ENCODE results near the gene TARS1. TPM values are rescaled to one million over a fixed set of nuclear protein-coding genes. Genes with fewer than 3 reads are reported as not detected.

TARS1 gene
- total and polyA plus RNA-seq, 10 donors: 42.7 to 90.0 (median 48.0) TPM

DNA sequence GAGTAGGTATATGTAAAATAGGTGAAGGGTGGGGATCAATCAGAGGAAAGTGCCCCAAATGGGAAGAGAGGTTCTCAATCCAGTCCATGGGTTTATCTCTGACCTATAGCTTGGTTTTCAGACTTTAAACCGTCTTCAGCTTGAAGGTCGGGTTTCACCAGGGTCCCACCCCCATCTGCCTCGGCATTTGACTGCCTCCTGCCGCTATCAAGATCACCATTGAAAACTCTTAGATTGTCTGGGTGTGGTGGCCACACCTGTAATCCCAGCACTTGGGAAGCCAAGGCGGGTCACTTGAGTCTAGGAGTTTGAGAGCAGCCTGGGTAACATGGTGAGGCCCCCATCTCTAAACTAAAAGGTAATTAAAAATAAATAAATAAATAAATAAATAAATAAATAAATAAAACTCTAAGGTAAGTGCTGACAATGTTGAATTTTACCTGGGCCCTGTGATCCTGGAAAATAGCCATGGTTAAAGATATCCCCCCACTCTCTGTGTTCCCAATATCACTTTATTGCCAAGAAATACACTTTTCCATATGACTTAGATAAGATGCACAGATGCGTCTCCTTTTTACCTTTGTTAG, 48.8 kb downstream of the TARS1 start:
- Histone ChIP-seq H3K36me3 (no peaks in the 10 kb centered on the region), H3K9me3 (no peaks in the 10 kb centered on the region), H3K4me3 (no peak overlapping the region), H3K27ac (no peak overlapping the region), H3K4me1 (no peaks in the 10 kb centered on the region), H3K27me3 (replicated peaks in 1 of 7) (no peaks in the 10 kb centered on the region)
- TF ChIP-seq, protein P1, sequence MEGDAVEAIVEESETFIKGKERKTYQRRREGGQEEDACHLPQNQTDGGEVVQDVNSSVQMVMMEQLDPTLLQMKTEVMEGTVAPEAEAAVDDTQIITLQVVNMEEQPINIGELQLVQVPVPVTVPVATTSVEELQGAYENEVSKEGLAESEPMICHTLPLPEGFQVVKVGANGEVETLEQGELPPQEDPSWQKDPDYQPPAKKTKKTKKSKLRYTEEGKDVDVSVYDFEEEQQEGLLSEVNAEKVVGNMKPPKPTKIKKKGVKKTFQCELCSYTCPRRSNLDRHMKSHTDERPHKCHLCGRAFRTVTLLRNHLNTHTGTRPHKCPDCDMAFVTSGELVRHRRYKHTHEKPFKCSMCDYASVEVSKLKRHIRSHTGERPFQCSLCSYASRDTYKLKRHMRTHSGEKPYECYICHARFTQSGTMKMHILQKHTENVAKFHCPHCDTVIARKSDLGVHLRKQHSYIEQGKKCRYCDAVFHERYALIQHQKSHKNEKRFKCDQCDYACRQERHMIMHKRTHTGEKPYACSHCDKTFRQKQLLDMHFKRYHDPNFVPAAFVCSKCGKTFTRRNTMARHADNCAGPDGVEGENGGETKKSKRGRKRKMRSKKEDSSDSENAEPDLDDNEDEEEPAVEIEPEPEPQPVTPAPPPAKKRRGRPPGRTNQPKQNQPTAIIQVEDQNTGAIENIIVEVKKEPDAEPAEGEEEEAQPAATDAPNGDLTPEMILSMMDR (IDR thresholded peaks at IDR 0.05 in 8 of 11, conservative IDR thresholded peaks at IDR 0.05 in 3 of 11): no peak
- TF ChIP-seq POLR2A (IDR thresholded peaks at IDR 0.05): no peak
- TF ChIP-seq POLR2AphosphoS5 (IDR thresholded peaks at IDR 0.05): no peak
- WGBS, 5 donors: 92 to 97% (median 93%) methylated on average over 6 of the region's 6 CpGs
- intact Hi-C loops (cut with DNase I; ENCODE audit: low total_unique reads): no loop called here
- no peak for DNase-seq

DNA sequence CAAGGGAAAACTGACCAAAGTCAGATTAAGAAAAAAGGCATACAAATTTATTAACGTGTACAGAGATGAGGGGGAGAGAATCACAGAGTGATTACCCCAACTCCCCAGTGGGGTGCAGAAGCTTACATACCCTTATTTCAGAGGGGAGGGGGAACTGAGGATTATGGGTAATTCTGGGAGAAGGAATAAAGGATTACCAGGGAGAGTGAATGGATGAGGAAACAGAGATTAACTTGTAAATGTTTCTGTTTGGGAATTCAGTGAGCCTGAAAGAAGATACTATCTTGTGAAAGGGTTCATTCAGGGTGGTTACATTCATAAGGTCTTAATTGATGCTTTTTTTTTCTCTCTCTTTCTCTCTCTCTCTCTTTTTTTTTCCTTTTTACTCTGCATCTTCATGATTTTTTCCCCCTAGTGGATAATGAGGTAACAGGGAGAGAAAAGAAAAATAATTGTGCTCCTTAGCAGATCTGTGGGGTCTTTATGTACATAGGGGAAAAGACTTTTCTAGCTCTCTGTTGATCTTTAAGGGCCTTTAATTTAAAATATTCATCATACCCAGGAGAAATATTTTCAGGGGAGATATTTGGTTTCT, 49.4 kb downstream of the TARS1 start:
- intact Hi-C loops (cut with DNase I; ENCODE audit: low total_unique reads): no loop called here
- 78 to 92% (median 86%) methylated on average over 1 of the region's 1 CpG for WGBS, 5 donors
- H3K4me1 ChIP-seq: no peaks in the 10 kb centered on the region
- no peaks in the 10 kb centered on the region for H3K9me3 ChIP-seq
- no peaks in the 10 kb centered on the region for H3K36me3 ChIP-seq
- DNase-seq: no peak
- no peak overlapping the region for H3K27ac ChIP-seq
- TF ChIP-seq, protein P1 (IDR thresholded peaks at IDR 0.05 in 8 of 11, conservative IDR thresholded peaks at IDR 0.05 in 3 of 11): no peak
- TF ChIP-seq POLR2AphosphoS5 (IDR thresholded peaks at IDR 0.05): no peak
- no peak for TF ChIP-seq POLR2A (IDR thresholded peaks at IDR 0.05)
- no peak overlapping the region for H3K4me3 ChIP-seq
- H3K27me3 ChIP-seq (replicated peaks in 1 of 7): no peaks in the 10 kb centered on the region

DNA sequence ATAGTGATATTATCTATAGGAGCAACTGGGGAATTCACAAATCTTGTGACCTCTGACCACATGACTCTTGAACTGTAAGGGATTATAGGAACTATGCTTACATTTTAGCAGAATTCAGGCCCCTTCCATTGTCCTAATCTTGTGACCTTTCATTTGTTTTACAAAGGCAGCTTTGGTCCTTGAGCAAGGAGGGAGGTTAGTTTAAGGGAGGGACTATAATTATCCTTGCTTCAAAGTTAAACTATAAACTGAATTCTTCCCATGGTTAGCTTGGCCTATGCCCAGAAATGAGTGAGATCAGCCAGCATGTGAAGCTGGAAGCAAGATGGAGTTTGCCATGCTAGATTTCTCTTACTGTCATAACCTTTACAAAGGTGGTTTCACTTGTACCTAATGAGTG, 51.2 kb downstream of the TARS1 start:
- intact Hi-C loops (cut with DNase I; ENCODE audit: low total_unique reads): no loop called here
- Histone ChIP-seq H3K4me3 (no peak overlapping the region), H3K27me3 (replicated peaks in 1 of 7) (no peaks in the 10 kb centered on the region), H3K4me1 (no peaks in the 10 kb centered on the region), H3K27ac (no peak overlapping the region), H3K9me3 (no peaks in the 10 kb centered on the region), H3K36me3 (no peaks in the 10 kb centered on the region)
- no peak for TF ChIP-seq POLR2A (IDR thresholded peaks at IDR 0.05)
- TF ChIP-seq, protein P1 (IDR thresholded peaks at IDR 0.05 in 8 of 11, conservative IDR thresholded peaks at IDR 0.05 in 3 of 11): no peak
- no peak for TF ChIP-seq POLR2AphosphoS5 (IDR thresholded peaks at IDR 0.05)
- no peak for DNase-seq

DNA sequence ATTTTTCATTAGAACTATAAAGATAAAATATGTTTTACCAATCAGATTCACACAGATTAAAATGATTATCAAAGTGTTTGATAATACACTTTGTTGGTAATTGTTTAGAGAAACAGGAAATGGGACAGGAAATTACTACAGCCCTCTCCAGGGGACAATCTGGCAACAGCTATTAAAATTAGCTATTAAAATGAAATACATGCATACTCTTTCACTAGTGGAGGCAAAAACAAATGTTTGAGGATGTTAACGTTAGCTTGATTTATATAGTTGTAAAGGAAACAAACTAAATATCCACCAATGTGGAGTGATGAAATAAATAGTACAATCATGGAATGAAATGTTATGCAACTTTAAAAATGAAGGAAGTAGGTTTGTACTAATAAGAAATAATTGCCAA, 53.7 kb downstream of the TARS1 start:
- Histone ChIP-seq H3K27ac (no peak overlapping the region), H3K4me1 (no peaks in the 10 kb centered on the region), H3K36me3 (no peaks in the 10 kb centered on the region), H3K27me3 (replicated peaks in 1 of 7) (no peaks in the 10 kb centered on the region), H3K4me3 (no peak overlapping the region), H3K9me3 (no peaks in the 10 kb centered on the region)
- DNase-seq: no peak
- intact Hi-C loops (cut with DNase I; ENCODE audit: low total_unique reads): no loop called here
- WGBS, 5 donors: 25 to 33% (median 28%) methylated on average over 1 of the region's 1 CpG
- no peak for TF ChIP-seq POLR2AphosphoS5 (IDR thresholded peaks at IDR 0.05)
- TF ChIP-seq, protein P1 (IDR thresholded peaks at IDR 0.05 in 8 of 11, conservative IDR thresholded peaks at IDR 0.05 in 3 of 11): no peak
- no peak for TF ChIP-seq POLR2A (IDR thresholded peaks at IDR 0.05)
